Parathyroid adenoma (tissue), 2 donors: ENCODE results near the gene FHOD3.

ENCODE experiments used
- H2AFZ ChIP-seq: fragments of 300-600 bp; sonication (generic); one replicate; pipeline ENCODE4 v1.7.0; 2017; ENCODE audit warnings: antibody characterized with exemption, mild to moderate bottlenecking
- H3K27ac ChIP-seq: fragments of 300-600 bp; sonication (generic); one replicate; pipeline ENCODE4 v1.7.0; 2017
- H3K27me3 ChIP-seq: fragments of 300-600 bp; sonication (generic); one replicate; pipeline ENCODE4 v1.7.0; 2017; ENCODE audit warnings: low read length; ENCODE audit not compliant: control insufficient read depth, insufficient read depth
- H3K36me3 ChIP-seq: fragments of 300-600 bp; sonication (generic); one replicate; pipeline ENCODE4 v1.7.0; 2017; ENCODE audit warnings: low read length; ENCODE audit not compliant: control insufficient read depth, insufficient read depth
- H3K4me1 ChIP-seq: fragments of 300-600 bp; sonication (generic); one replicate; pipeline ENCODE4 v1.7.0; 2017; ENCODE audit warnings: control low read depth
- H3K4me2 ChIP-seq: fragments of 300-600 bp; sonication (generic); one replicate; pipeline ENCODE4 v1.7.0; 2017; ENCODE audit warnings: low read length
- H3K4me3 ChIP-seq: fragments of 300-600 bp; sonication (generic); one replicate; pipeline ENCODE4 v1.7.0; 2017; ENCODE audit warnings: low read depth, low read length
- H3K79me2 ChIP-seq: fragments of 300-600 bp; sonication (generic); one replicate; pipeline ENCODE4 v1.7.0; 2017; ENCODE audit warnings: control low read depth
- H3K9ac ChIP-seq: fragments of 300-600 bp; sonication (generic); one replicate; pipeline ENCODE4 v1.7.0; 2017; ENCODE audit warnings: mild to moderate bottlenecking
- H3K9me3 ChIP-seq: fragments of 300-600 bp; sonication (generic); one replicate; pipeline ENCODE4 v1.7.0; 2017; ENCODE audit warnings: low read length; ENCODE audit not compliant: control insufficient read depth
- TF ChIP-seq, protein P1 (sequence below): fragments of 300-600 bp; sonication (generic); IDR thresholded peaks from one replicate; pipeline ENCODE4 v1.7.0; 2017; ENCODE audit warnings: antibody characterized with exemption, mild to moderate bottlenecking
- donor health status: primary hyperparathyroidism.

FHOD3 gene

DNA sequence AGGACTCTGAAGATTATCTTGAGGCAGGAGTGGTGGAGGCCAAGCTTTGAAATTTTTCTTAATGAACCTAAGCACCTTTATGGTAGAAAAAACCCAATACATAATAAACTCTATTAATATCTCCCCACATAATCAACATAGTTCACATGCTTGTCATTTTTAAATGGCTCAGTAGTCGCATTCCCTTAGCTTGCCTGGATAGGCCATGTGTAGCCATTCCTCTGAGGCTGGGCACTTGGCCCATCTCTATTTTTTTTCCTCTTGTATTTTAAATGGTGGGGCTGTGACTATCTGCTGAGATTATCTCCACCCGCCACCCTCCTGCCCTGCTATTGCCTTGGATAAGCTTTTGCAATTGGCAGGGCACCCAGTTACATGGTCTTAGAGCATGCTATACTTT, 143.1 kb downstream of the FHOD3 start:
- Histone ChIP-seq H3K27ac (no peak overlapping the region), H3K9ac (no peak overlapping the region), H3K36me3 (no peaks in the 10 kb centered on the region), H3K9me3 (no peaks in the 10 kb centered on the region), H3K4me1 (peaks cover 2% of the 10 kb centered on the region), H3K27me3 (no peaks in the 10 kb centered on the region), H3K4me3 (no peak overlapping the region), H3K4me2 (no peak overlapping the region), H2AFZ (no peak overlapping the region), H3K79me2 (no peaks in the 10 kb centered on the region)
- TF ChIP-seq, protein P1, sequence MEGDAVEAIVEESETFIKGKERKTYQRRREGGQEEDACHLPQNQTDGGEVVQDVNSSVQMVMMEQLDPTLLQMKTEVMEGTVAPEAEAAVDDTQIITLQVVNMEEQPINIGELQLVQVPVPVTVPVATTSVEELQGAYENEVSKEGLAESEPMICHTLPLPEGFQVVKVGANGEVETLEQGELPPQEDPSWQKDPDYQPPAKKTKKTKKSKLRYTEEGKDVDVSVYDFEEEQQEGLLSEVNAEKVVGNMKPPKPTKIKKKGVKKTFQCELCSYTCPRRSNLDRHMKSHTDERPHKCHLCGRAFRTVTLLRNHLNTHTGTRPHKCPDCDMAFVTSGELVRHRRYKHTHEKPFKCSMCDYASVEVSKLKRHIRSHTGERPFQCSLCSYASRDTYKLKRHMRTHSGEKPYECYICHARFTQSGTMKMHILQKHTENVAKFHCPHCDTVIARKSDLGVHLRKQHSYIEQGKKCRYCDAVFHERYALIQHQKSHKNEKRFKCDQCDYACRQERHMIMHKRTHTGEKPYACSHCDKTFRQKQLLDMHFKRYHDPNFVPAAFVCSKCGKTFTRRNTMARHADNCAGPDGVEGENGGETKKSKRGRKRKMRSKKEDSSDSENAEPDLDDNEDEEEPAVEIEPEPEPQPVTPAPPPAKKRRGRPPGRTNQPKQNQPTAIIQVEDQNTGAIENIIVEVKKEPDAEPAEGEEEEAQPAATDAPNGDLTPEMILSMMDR, result no peak

DNA sequence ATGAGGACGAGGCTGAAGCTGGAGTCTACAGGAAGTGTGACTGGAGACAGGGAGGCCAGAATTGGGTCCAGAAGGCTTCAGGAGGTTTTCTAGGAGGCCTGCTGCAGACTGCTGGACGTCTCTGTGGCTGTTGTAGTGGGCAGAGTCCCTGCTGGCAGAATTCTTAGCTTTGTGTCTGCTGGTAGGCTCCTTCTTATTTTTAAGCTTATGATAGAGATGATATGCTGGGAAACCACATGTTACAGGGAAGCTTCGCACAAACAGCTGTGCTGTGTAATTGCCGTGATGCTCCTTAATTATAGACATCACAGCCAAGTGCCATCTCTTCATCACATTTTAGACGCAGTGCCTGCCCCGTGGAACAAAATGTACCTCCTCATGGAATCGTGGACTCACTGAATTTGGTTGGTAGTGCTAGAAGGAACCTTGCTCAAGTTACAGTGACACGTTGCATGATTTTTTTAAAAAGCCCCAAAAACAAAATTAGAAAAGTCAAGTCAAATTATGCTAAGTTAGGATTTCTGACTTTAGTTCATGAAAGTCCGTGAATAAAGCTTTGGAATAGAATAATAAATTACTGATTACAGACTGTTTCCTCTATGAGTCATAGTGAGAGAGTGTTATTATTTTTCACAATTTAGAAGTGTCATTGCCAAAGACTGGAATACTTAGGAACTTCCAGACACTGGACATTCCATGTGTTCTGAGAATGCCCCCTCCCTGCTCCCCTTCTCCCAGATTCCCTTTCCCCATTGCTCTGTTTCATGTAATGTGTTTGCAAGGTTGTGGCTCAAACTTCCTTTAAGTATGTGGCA, 144.1 kb downstream of the FHOD3 start:
- Histone ChIP-seq H3K9ac (no peak overlapping the region), H3K27ac (no peak overlapping the region), H3K4me2 (no peak overlapping the region), H3K79me2 (no peaks in the 10 kb centered on the region), H3K4me1 (peaks cover 2% of the 10 kb centered on the region), H3K9me3 (no peaks in the 10 kb centered on the region), H3K27me3 (no peaks in the 10 kb centered on the region), H2AFZ (no peak overlapping the region), H3K4me3 (no peak overlapping the region), H3K36me3 (no peaks in the 10 kb centered on the region)
- TF ChIP-seq, protein P1, result no peak

DNA sequence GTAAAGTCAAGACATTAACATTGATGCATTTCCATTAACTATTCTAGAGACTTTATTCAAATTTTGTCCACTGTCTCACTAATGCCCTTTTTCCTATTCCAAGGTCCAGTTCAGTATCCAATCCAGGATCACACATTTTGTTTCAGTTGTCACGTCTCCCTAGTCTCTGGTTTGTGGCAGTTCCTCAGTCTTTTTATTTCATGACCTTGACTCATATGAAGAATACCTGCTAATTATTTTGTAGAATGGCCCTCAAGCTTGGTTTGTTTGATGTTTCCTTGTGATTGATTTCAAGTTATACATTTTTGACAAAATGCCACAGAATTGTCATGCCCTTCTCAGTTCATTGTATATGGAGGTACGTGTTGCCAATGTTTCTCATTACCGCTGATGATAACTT, 145.2 kb downstream of the FHOD3 start:
- no peak overlapping the region for H3K27ac ChIP-seq
- H3K79me2 ChIP-seq, result no peaks in the 10 kb centered on the region
- H3K27me3 ChIP-seq, result no peaks in the 10 kb centered on the region
- H2AFZ ChIP-seq, result no peak overlapping the region
- no peak overlapping the region for H3K4me2 ChIP-seq
- TF ChIP-seq, protein P1, result no peak
- no peaks in the 10 kb centered on the region for H3K36me3 ChIP-seq
- peaks cover 2% of the 10 kb centered on the region for H3K4me1 ChIP-seq
- H3K9me3 ChIP-seq, result no peaks in the 10 kb centered on the region
- H3K4me3 ChIP-seq, result no peak overlapping the region
- H3K9ac ChIP-seq, result no peak overlapping the region

DNA sequence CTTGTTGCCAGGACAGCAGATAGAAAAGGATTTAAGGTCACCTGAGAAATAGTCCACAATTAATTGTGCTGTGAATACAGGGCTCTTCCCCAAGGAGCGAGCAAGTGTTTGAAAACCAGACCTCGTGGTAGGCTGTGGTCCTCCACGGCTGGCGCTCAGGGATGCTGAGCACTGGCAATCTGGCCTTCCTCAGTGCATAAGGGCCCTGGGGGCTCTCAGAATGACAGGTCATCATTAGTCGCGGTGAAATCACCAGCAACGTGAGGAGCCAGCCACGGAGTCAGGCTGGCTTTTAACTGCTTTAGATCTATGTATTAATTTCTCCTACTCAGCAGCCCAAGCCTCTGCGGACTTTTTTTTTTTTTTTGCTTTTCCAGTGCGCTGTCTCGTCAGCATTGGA, 148.5 kb downstream of the FHOD3 start:
- Histone ChIP-seq H3K36me3 (no peaks in the 10 kb centered on the region), H3K27me3 (no peaks in the 10 kb centered on the region), H3K4me2 (no peak overlapping the region), H3K4me3 (no peak overlapping the region), H3K27ac (no peak overlapping the region), H3K9me3 (no peaks in the 10 kb centered on the region), H3K9ac (no peak overlapping the region), H2AFZ (no peak overlapping the region), H3K79me2 (no peaks in the 10 kb centered on the region), H3K4me1 (no peaks in the 10 kb centered on the region)
- TF ChIP-seq, protein P1, result no peak
